ENCODE data around the gene MALT1.

- TF ChIP-seq CTCF (IDR thresholded peaks at IDR 0.05; ENCODE audit: insufficient read depth, low read length, poor library complexity, severe bottlenecking) (no peak), EZH2phosphoT487 (conservative IDR thresholded peaks at IDR 0.05; ENCODE audit: low read length) (no peak)
Measured at GRCh38 chr18:58788470-58788869, 117.2 kb downstream of the MALT1 start.

All from SU-DHL-6 (cell line).